ENCODE data around the gene CFAP61. TPM values are rescaled to one million over a fixed set of nuclear protein-coding genes. Genes with fewer than 3 reads are reported as not detected.

Gene CFAP61
- total and polyA plus RNA-seq, 9 of the 15 experiments (the other 6 are each of a cell fraction or from before 2014, with no cell fraction given), result 0.11 TPM; not detected in 8

- no peaks in the 10 kb centered on the region for H3K4me1 ChIP-seq (replicated peaks in 1 of 2; ENCODE audit: control insufficient read depth in 2 of 2, insufficient read depth in 2 of 2, low read length in 2 of 2)
- in situ Hi-C loops (cut with MboI) (no loop called here), intact Hi-C loops (cut with micrococcal nuclease) (no loop called here)
- H2AFZ ChIP-seq (ENCODE audit: low read depth, low read length), result no peak overlapping the region
- no peak overlapping the region for H3K4me3 ChIP-seq
- no peak for DNase-seq (ENCODE audit: extremely low read depth in 1 of 4, low spot score in 3 of 4)
- 0% methylated on average over 1 of the region's 1 CpG for WGBS (ENCODE audit: insufficient coverage, low coverage, missing lambda C conversion rate)
- no TSS peak for BruUV-seq (replicated peaks)
- CTCF ChIA-PET (ENCODE audit: low intra/inter-chr PET ratio), result no interaction called here
- no peak overlapping the region for H3K4me2 ChIP-seq (ENCODE audit: insufficient read depth, low read length)
- no peaks in the 10 kb centered on the region for H3K27me3 ChIP-seq (ENCODE audit: control insufficient read depth in 2 of 2, insufficient read depth in 2 of 2, low read length in 2 of 2)
- no peaks in the 10 kb centered on the region for H3K9me1 ChIP-seq (ENCODE audit: control insufficient read depth, insufficient read depth, low read length)
- no peak for FAIRE-seq
- ATAC-seq, result no peak
- TF ChIP-seq ZNF511 (CRISPR knock-in tag; IDR thresholded peaks at IDR 0.05) (no peak), CTCFL (IDR thresholded peaks at IDR 0.05; ENCODE audit: borderline replicate concordance, insufficient read depth, low read depth, low read length, poor library complexity, severe bottlenecking) (no peak), ZNF699 (CRISPR knock-in tag; IDR thresholded peaks at IDR 0.05; ENCODE audit: insufficient replicate concordance) (no peak), RFX1 (IDR thresholded peaks at IDR 0.05) (no peak), TRIM24 (IDR thresholded peaks at IDR 0.05) (no peak), FOXJ2 (tag; IDR thresholded peaks at IDR 0.05) (no peak), TCF15 (CRISPR knock-in tag; IDR thresholded peaks at IDR 0.05) (no peak), ZNF717 (CRISPR knock-in tag; IDR thresholded peaks at IDR 0.05) (no peak), ZSCAN29 (IDR thresholded peaks at IDR 0.05) (no peak), GMEB1 (CRISPR knock-in tag; IDR thresholded peaks at IDR 0.05) (no peak)
- no peaks in the 10 kb centered on the region for H3K9me3 ChIP-seq (replicated peaks; ENCODE audit: control insufficient read depth, insufficient read depth, low read depth, low read length)
- H4K20me1 ChIP-seq (replicated peaks; ENCODE audit: control insufficient read depth, insufficient read depth, low read length), result no peaks in the 10 kb centered on the region
- H3K9ac ChIP-seq (ENCODE audit: insufficient read depth in 1 of 2, low read depth in 2 of 2, low read length in 2 of 2), result no peak overlapping the region
- no peaks in the 10 kb centered on the region for H3K79me2 ChIP-seq (ENCODE audit: control insufficient read depth, insufficient read depth, low read length)
- H3K36me3 ChIP-seq (ENCODE audit: control insufficient read depth, insufficient read depth, low read length), result no peaks in the 10 kb centered on the region
- no peak overlapping the region for H3K27ac ChIP-seq (ENCODE audit: extremely low read depth, low read depth, low read length)
- POLR2A ChIA-PET, result no interaction called here
Observed at GRCh38 chr20:20205862-20206236, 153.5 kb downstream of the CFAP61 start.
